HCT116 (cell line): Measurements from ENCODE around the gene PTGR2. TPM values are rescaled to one million over a fixed set of nuclear protein-coding genes. Genes with fewer than 3 reads are reported as not detected.

ENCODE experiments used
- ATAC-seq: fragments of 200-7000 bp; cut with Tn5 transposase; 2 replicates; pipeline ENCODE4 v1.9.1; 2020; ENCODE audit warnings: mild to moderate bottlenecking, moderate library complexity
- BruUV-seq: library from RNA; stranded (reverse); fragments of 400-500 nt; replicated peaks from 2 replicates; lab custom pipeline; 2021; lab: Mats Ljungman, UMichigan
- CTCF ChIA-PET: fragments of 300-600 bp; sonication (Branson Sonifier 250); formaldehyde crosslinking; loops from one replicate; lab custom pipeline; 2021; ENCODE audit warnings: antibody characterized with exemption; lab: Charles Lee
- POLR2A ChIA-PET: fragments of 300-600, 350-600 bp; sonication (Branson Sonifier 250); formaldehyde crosslinking; loops from one replicate; lab custom pipeline; 2021; ENCODE audit warnings: antibody characterized with exemption; lab: Charles Lee
- RAD21 ChIA-PET, 2 experiments: fragments of 300-600 bp; sonication (Branson Sonifier 250); formaldehyde crosslinking; loops; one replicate each; lab custom pipeline; 2023; ENCODE audit warnings: low total read pairs in 2 of 2; ENCODE audit not compliant: uncharacterized antibody in 2 of 2, unreplicated experiment in 2 of 2, low non-redundant PET in 1 of 2; lab: Charles Lee
- DNase-seq: peaks from one replicate; pipeline ENCODE4 v3.0.0-alpha.2; 2010; ENCODE audit warnings: low read depth, low spot score
- H2AFZ ChIP-seq: fragments of 200-600 bp; shearing (Covaris generic), sonication (generic); 2 replicates; pipeline ENCODE4 v1.6.1; 2017; ENCODE audit warnings: low read depth, mixed run types, mixed read lengths, antibody characterized with exemption, low read length; ENCODE audit not compliant: poor library complexity, severe bottlenecking
- H3K27ac ChIP-seq: 2 replicates; pipeline ENCODE4 v1.5.1; 2012; ENCODE audit warnings: low read depth, low read length
- H3K27me3 ChIP-seq: fragments of 200-600 bp; sonication (generic); 2 replicates; pipeline ENCODE4 v1.6.1; 2016; ENCODE audit warnings: mixed run types, low read length, mixed read lengths; ENCODE audit not compliant: insufficient read depth
- H3K36me3 ChIP-seq, 2 experiments: fragments of 200-500 bp in 1 of 2; fragments of 200-600 bp in 1 of 2; sonication (Bioruptor generic) in 1 of 2; sonication (generic) in 1 of 2; 2 replicates each; pipeline versions ENCODE4 v1.5.1 to v1.6.1; 2014 to 2016; ENCODE audit warnings: low read length in 2 of 2, inconsistent platforms in 1 of 2, mixed read lengths in 1 of 2, mixed run types in 1 of 2; ENCODE audit not compliant: insufficient read depth in 2 of 2, control insufficient read depth in 1 of 2
- H3K4me1 ChIP-seq, 2 experiments: fragments of 200-600 bp in 1 of 2; sonication (generic) in 1 of 2; 2 replicates each; pipeline versions ENCODE4 v1.5.1 to v1.6.1; 2012 to 2017; ENCODE audit warnings: low read length in 2 of 2, inconsistent platforms in 1 of 2, mild to moderate bottlenecking in 1 of 2, mixed read lengths in 1 of 2, mixed run types in 1 of 2, moderate library complexity in 1 of 2; ENCODE audit not compliant: insufficient read depth in 2 of 2, control insufficient read depth in 1 of 2
- H3K4me2 ChIP-seq: fragments of 200-600 bp; sonication (generic); 2 replicates; pipeline ENCODE4 v1.6.1; 2017; ENCODE audit warnings: mixed run types, low read length, mixed read lengths
- H3K4me3 ChIP-seq, 2 experiments: fragments of 200-600 bp in 1 of 2; sonication (generic) in 1 of 2; replicated peaks in 1 of 2; 2 replicates each; pipeline ENCODE4 v1.5.1; 2011 to 2016; ENCODE audit warnings: low read length in 2 of 2, control low read depth in 1 of 2, low read depth in 1 of 2, mild to moderate bottlenecking in 1 of 2, mixed read lengths in 1 of 2, mixed run types in 1 of 2
- H3K79me2 ChIP-seq: fragments of 200-600 bp; sonication (generic); 2 replicates; pipeline ENCODE4 v1.6.1; 2017; ENCODE audit warnings: mild to moderate bottlenecking, mixed run types, low read length, moderate library complexity, mixed read lengths; ENCODE audit not compliant: insufficient read depth
- H3K9ac ChIP-seq: fragments of 200-600 bp; sonication (generic); 2 replicates; pipeline ENCODE4 v1.6.1; 2016; ENCODE audit warnings: low read length, mixed read lengths
- H3K9me2 ChIP-seq: fragments of 200-600 bp; sonication (generic), shearing (Covaris generic); 2 replicates; pipeline ENCODE4 v1.6.1; 2017; ENCODE audit warnings: mixed run types, mild to moderate bottlenecking, moderate library complexity; ENCODE audit not compliant: insufficient read depth
- H3K9me3 ChIP-seq, 2 experiments: fragments of 200-500 bp in 1 of 2; fragments of 200-600 bp in 1 of 2; sonication (Bioruptor generic) in 1 of 2; sonication (generic) in 1 of 2; 2 replicates each; pipeline ENCODE4 v1.6.1; 2014 to 2017; ENCODE audit warnings: low read length in 2 of 2, mixed read lengths in 2 of 2, inconsistent platforms in 1 of 2, low read depth in 1 of 2, mild to moderate bottlenecking in 1 of 2, mixed run types in 1 of 2, moderate library complexity in 1 of 2; ENCODE audit not compliant: control insufficient read depth in 1 of 2, insufficient read depth in 1 of 2
- H4K20me1 ChIP-seq: fragments of 200-600 bp; sonication (generic), shearing (Covaris generic); 2 replicates; pipeline ENCODE4 v1.6.1; 2017; ENCODE audit warnings: mixed run types, mild to moderate bottlenecking, moderate library complexity; ENCODE audit not compliant: insufficient read depth
- CEBPB ChIP-seq: IDR thresholded peaks from 2 replicates; pipeline ENCODE4 v1.6.1; 2012; ENCODE audit warnings: low read depth
- ELF1 ChIP-seq: IDR thresholded peaks from 2 replicates; pipeline ENCODE4 v1.6.1; 2012; ENCODE audit warnings: low read depth, borderline replicate concordance
- FOSL1 ChIP-seq: IDR thresholded peaks from 2 replicates; pipeline ENCODE4 v1.6.1; 2012; ENCODE audit warnings: low read depth
- JUND ChIP-seq: IDR thresholded peaks from 2 replicates; pipeline ENCODE4 v1.6.1; 2012
- POLR2AphosphoS5 ChIP-seq: IDR thresholded peaks from 2 replicates; pipeline ENCODE4 v1.6.1; 2011; ENCODE audit warnings: mild to moderate bottlenecking, low read depth, low read length, moderate library complexity
- RAD21 ChIP-seq: IDR thresholded peaks from 2 replicates; pipeline ENCODE4 v1.6.1; 2012; ENCODE audit warnings: low read depth, mild to moderate bottlenecking
- SIN3A ChIP-seq: IDR thresholded peaks from 2 replicates; pipeline ENCODE4 v1.6.1; 2012; ENCODE audit warnings: low read depth
- SRF ChIP-seq: IDR thresholded peaks from 2 replicates; pipeline ENCODE4 v1.6.1; 2012; ENCODE audit warnings: low read depth
- TCF7L2 ChIP-seq: IDR thresholded peaks from 2 replicates; pipeline ENCODE4 v1.7.0; 2011; ENCODE audit warnings: borderline replicate concordance, inconsistent platforms; ENCODE audit not compliant: insufficient read depth, insufficient read length; ENCODE audit errors: extremely low read depth
- YY1 ChIP-seq: IDR thresholded peaks from 2 replicates; pipeline ENCODE4 v1.6.1; 2011; ENCODE audit warnings: low read length, low read depth, moderate library complexity, mild to moderate bottlenecking; ENCODE audit not compliant: insufficient replicate concordance; ENCODE audit errors: extremely low read depth
- ZFX ChIP-seq: fragments of 450-650 bp; IDR thresholded peaks from 2 replicates; pipeline ENCODE4 v1.6.1; 2017
- ZNF274 ChIP-seq: fragments of 200-500 bp; sonication (Bioruptor generic); IDR thresholded peaks from 2 replicates; pipeline ENCODE4 v1.6.1; 2014; ENCODE audit warnings: mild to moderate bottlenecking, low read depth, low read length, inconsistent platforms
- intact Hi-C: fragments of 100-400 bp; cut with micrococcal nuclease; formaldehyde crosslinking; loops from 2 replicates; pipeline ENCODE4 v1.10.0; 2022
- total RNA-seq: library from RNA; stranded (reverse); gene quantifications from one replicate; pipeline ENCODE4 v1.2.1, GENCODE V29; 2021; ENCODE audit not compliant: unreplicated experiment

The PTGR2 gene
- total RNA-seq, 1 experiment from 2014 or later, result 22.1 TPM

GRCh38 chr14:73851567-73852382 is at the start of gene PTGR2 (continued):
- peak; percentile 87 for TF ChIP-seq SIN3A
- TF ChIP-seq CEBPB, result no peak; the same call in 1 of the 2 replicates
- TF ChIP-seq YY1, result no peak
- no peak for TF ChIP-seq SRF
- TF ChIP-seq TCF7L2, result no peak
- TF ChIP-seq RAD21, result 0 out of 2 replicates have a peak, but pooled peaks have one; percentile 6
- peak; percentile 79 for TF ChIP-seq POLR2AphosphoS5
- no peak for TF ChIP-seq ZNF274

- 0 out of 2 replicates have a peak, but pooled peaks have one; percentile 19 for TF ChIP-seq ZFX
- TF ChIP-seq ELF1, result no peak
- no peak for TF ChIP-seq JUND
- TF ChIP-seq FOSL1, result no peak
- no TSS peak for BruUV-seq
- Histone ChIP-seq H3K9ac (no peak overlapping the region), H3K9me2 (no peaks in the 10 kb centered on the region), H4K20me1 (no peaks in the 10 kb centered on the region), H3K36me3 (no peaks in the 10 kb centered on the region), H2AFZ (no peak overlapping the region), H3K4me2 (no peak overlapping the region), H3K4me1 (peaks cover 4 to 11% of the 10 kb centered on the region in 2 experiments), H3K9me3 (no peaks in the 10 kb centered on the region), H3K79me2 (no peaks in the 10 kb centered on the region), H3K4me3 (no peak overlapping the region), H3K27ac (no peak overlapping the region), H3K27me3 (no peaks in the 10 kb centered on the region)
- ChIA-PET CTCF (no interaction called here), POLR2A (no interaction called here), RAD21 (no interaction called here)
- intact Hi-C loops, result no loop called here
- no peak for DNase-seq
- peak; percentile 69; the same call in 1 of the 2 replicates for ATAC-seq
Measured at GRCh38 chr14:73802431-73803188, 49.0 kb upstream of the PTGR2 start.
